Esophagus muscularis mucosa (tissue), 4 donors: ENCODE results near the gene PSMB7.

Experiments used
- CTCF ChIP-seq, 3 experiments: fragments of 200-600 bp in 2 of 3; fragments of 450-650 bp in 1 of 3; sonication (generic) in 2 of 3; IDR thresholded peaks; one replicate each; pipeline ENCODE4 v1.5.1; 2017 to 2019; ENCODE audit warnings: antibody characterized with exemption in 3 of 3, mild to moderate bottlenecking in 2 of 3, moderate library complexity in 1 of 3
- EP300 ChIP-seq: sonication (generic); formaldehyde crosslinking; IDR thresholded peaks from one replicate; pipeline ENCODE4 v1.6.1; 2017; ENCODE audit warnings: antibody characterized with exemption
- POLR2A ChIP-seq: fragments of 450-650 bp; IDR thresholded peaks from one replicate; pipeline ENCODE4 v1.6.1; 2017; ENCODE audit warnings: antibody characterized with exemption, moderate library complexity, mild to moderate bottlenecking, low read depth
- POLR2AphosphoS5 ChIP-seq, 2 donors: sonication (generic); formaldehyde crosslinking; IDR thresholded peaks; one replicate each; pipeline ENCODE4 v1.6.1; 2017; ENCODE audit warnings: antibody characterized with exemption in 2 of 2

DNA sequence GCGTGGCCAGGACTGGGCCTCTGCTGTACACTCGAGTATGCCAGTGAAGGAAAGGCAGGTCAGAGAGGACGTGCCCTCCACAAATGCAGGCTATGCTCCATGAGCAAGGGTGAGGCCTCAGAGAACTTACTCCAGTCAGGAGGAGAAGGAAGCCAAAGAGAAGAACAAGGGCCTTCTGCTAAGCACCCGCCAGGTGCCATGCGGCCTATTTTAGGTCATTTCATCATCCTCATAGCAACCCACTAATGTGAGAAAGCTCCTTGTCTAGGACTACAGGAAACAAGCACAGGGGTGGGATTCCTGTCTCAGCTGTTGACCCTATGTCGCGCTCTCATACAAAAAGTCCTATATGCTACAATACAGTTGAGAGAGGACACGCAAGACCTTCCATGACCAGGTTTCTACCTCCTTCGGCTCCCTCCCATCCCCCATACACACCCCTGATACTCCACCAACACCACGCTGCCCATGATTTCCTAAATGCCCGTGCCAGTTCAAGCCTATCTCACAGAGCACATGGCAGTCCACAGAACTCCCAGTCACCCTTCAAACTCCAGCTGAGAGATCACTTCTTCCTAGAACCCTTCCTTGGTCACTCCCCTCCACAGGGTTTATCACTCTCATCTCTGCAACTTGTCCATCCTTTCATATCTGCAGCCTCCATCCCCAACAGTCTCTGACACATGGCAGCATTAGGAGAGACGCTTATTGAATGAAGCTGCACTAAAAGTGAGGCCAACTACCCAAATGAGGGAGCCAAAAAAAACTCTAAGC is 26.8 kb downstream of the PSMB7 start:
- TF ChIP-seq EP300 = no peak
- no peak for TF ChIP-seq CTCF (IDR thresholded peaks at IDR 0.05)
- TF ChIP-seq POLR2A = no peak
- no peak for TF ChIP-seq POLR2AphosphoS5 (IDR thresholded peaks at IDR 0.05)
